Measurements from ENCODE around the gene PRELID3B.
A peak's percentile ranks its signal among the peaks of the same experiment; 100 is the strongest.

Gene PRELID3B

GRCh38 chr20:59007665-59008511 is 34.7 kb downstream of the PRELID3B start:
- peak overlapping the region; percentile 11 to 71 for H3K4me3 ChIP-seq (replicated peaks in 1 of 2; ENCODE audit: low read depth in 2 of 2, low read length in 2 of 2)
- DNase-seq (ENCODE audit: low read depth in 2 of 2) = no peak
- TF ChIP-seq CTCF (IDR thresholded peaks at IDR 0.05; ENCODE audit: low read depth, low read length) = no peak

GRCh38 chr20:59006864-59007664 is 35.5 kb downstream of the PRELID3B start, which contains the start of gene CTSZ:
Gene CTSZ (minus strand): TSS chr20:59007254. CDS start chr20:59007128, 126 bp downstream.
- no peak for TF ChIP-seq CTCF (IDR thresholded peaks at IDR 0.05; ENCODE audit: low read depth, low read length)
- DNase-seq (ENCODE audit: low read depth in 2 of 2) = peak; percentile 34 to 55
- H3K4me3 ChIP-seq (replicated peaks in 1 of 2; ENCODE audit: low read depth in 2 of 2, low read length in 2 of 2) = peak within 1 kb of the TSS; percentile 69 to 71

GRCh38 chr20:59006167-59006863 is 36.3 kb downstream of the PRELID3B start:
- no peak for DNase-seq (ENCODE audit: low read depth in 2 of 2)
- H3K4me3 ChIP-seq (replicated peaks in 1 of 2; ENCODE audit: low read depth in 2 of 2, low read length in 2 of 2) = peak overlapping the region; percentile 69 to 71
- no peak for TF ChIP-seq CTCF (IDR thresholded peaks at IDR 0.05; ENCODE audit: low read depth, low read length)

- H3K4me3 ChIP-seq (replicated peaks in 1 of 2; ENCODE audit: low read depth in 2 of 2, low read length in 2 of 2) = peak overlapping the region; percentile 69 to 71
- TF ChIP-seq CTCF (IDR thresholded peaks at IDR 0.05; ENCODE audit: low read depth, low read length) = no peak
- no peak for DNase-seq (ENCODE audit: low read depth in 2 of 2)
Measured at GRCh38 chr20:59005523-59006166, 36.9 kb downstream of the PRELID3B start.

- DNase-seq (ENCODE audit: low read depth in 2 of 2) = no peak
- peak overlapping the region in 1 of 2 donors; percentile 71 for H3K4me3 ChIP-seq (replicated peaks in 1 of 2; ENCODE audit: low read depth in 2 of 2, low read length in 2 of 2)
- no peak for TF ChIP-seq CTCF (IDR thresholded peaks at IDR 0.05; ENCODE audit: low read depth, low read length)
Measured at GRCh38 chr20:59004763-59005522, 37.6 kb downstream of the PRELID3B start.

- TF ChIP-seq CTCF (IDR thresholded peaks at IDR 0.05; ENCODE audit: low read depth, low read length) = no peak
- DNase-seq (ENCODE audit: low read depth in 2 of 2) = no peak
- no peak overlapping the region for H3K4me3 ChIP-seq (replicated peaks in 1 of 2; ENCODE audit: low read depth in 2 of 2, low read length in 2 of 2)
Measured at GRCh38 chr20:59004493-59004762, 38.2 kb downstream of the PRELID3B start.

Measured in cardiac fibroblast (primary cell).